Measurements from ENCODE around the gene TIMP2. TPM values are rescaled to one million over a fixed set of nuclear protein-coding genes. Genes with fewer than 3 reads are reported as not detected.

The TIMP2 gene
- total and polyA plus RNA-seq, 2 donors from 2014 or later: 72.1 to 172 TPM

GRCh38 chr17:78960928-78961327 lies 35.7 kb upstream of the TIMP2 start:
- Histone ChIP-seq H3K4me3 (ENCODE audit: low read length in 3 of 3) (no peak overlapping the region), H3K9me3 (ENCODE audit: control insufficient read depth in 2 of 3, insufficient read depth in 1 of 3, low read length in 3 of 3) (no peaks in the 10 kb centered on the region), H3K9ac (ENCODE audit: low read length in 3 of 3) (no peak overlapping the region), H3K27ac (ENCODE audit: low read depth in 2 of 2, low read length in 2 of 2) (no peak overlapping the region), H3K27me3 (ENCODE audit: control insufficient read depth, insufficient read depth, low read length) (no peaks in the 10 kb centered on the region), H3K4me1 (ENCODE audit: control insufficient read depth in 2 of 3, insufficient read depth in 2 of 3, low read depth in 1 of 3, low read length in 3 of 3) (peaks cover 0 to 3% (median 0%) of the 10 kb centered on the region in 3 donors), H3K36me3 (ENCODE audit: control insufficient read depth in 2 of 3, insufficient read depth in 3 of 3, low read length in 3 of 3) (no peaks in the 10 kb centered on the region)
- TF ChIP-seq CTCF (IDR thresholded peaks at IDR 0.05; ENCODE audit: borderline replicate concordance, extremely low read depth, insufficient read depth): no peak
- FAIRE-seq (no peak), DNase-seq (peak in 1 of 5 donors; percentile 31)
- intact Hi-C loops (cut with DNase I): no loop called here

- DNase-seq: peak in 1 of 5 donors; percentile 19
- Histone ChIP-seq H3K9me3 (ENCODE audit: control insufficient read depth in 2 of 3, insufficient read depth in 1 of 3, low read length in 3 of 3) (no peaks in the 10 kb centered on the region), H3K9ac (ENCODE audit: low read length in 3 of 3) (no peak overlapping the region), H3K4me1 (ENCODE audit: control insufficient read depth in 2 of 3, insufficient read depth in 2 of 3, low read depth in 1 of 3, low read length in 3 of 3) (peaks cover 0 to 3% (median 0%) of the 10 kb centered on the region in 3 donors), H3K4me3 (ENCODE audit: low read length in 3 of 3) (no peak overlapping the region), H3K27ac (ENCODE audit: low read depth in 2 of 2, low read length in 2 of 2) (no peak overlapping the region), H3K27me3 (ENCODE audit: control insufficient read depth, insufficient read depth, low read length) (no peaks in the 10 kb centered on the region), H3K36me3 (ENCODE audit: control insufficient read depth in 2 of 3, insufficient read depth in 3 of 3, low read length in 3 of 3) (no peaks in the 10 kb centered on the region)
- TF ChIP-seq CTCF (IDR thresholded peaks at IDR 0.05; ENCODE audit: borderline replicate concordance, extremely low read depth, insufficient read depth): no peak
- intact Hi-C loops (cut with DNase I): no loop called here
- FAIRE-seq: no peak
Measured at GRCh38 chr17:78959803-78960202, 34.6 kb upstream of the TIMP2 start.

GRCh38 chr17:78958641-78959127 lies 33.5 kb upstream of the TIMP2 start:
- intact Hi-C loops (cut with DNase I): no loop called here
- Histone ChIP-seq H3K36me3 (ENCODE audit: control insufficient read depth in 2 of 3, insufficient read depth in 3 of 3, low read length in 3 of 3) (no peaks in the 10 kb centered on the region), H3K27ac (ENCODE audit: low read depth in 2 of 2, low read length in 2 of 2) (no peak overlapping the region), H3K4me1 (ENCODE audit: control insufficient read depth in 2 of 3, insufficient read depth in 2 of 3, low read depth in 1 of 3, low read length in 3 of 3) (peaks cover 0 to 3% (median 0%) of the 10 kb centered on the region in 3 donors), H3K27me3 (ENCODE audit: control insufficient read depth, insufficient read depth, low read length) (no peaks in the 10 kb centered on the region), H3K4me3 (ENCODE audit: low read length in 3 of 3) (no peak overlapping the region), H3K9ac (ENCODE audit: low read length in 3 of 3) (no peak overlapping the region), H3K9me3 (ENCODE audit: control insufficient read depth in 2 of 3, insufficient read depth in 1 of 3, low read length in 3 of 3) (no peaks in the 10 kb centered on the region)
- DNase-seq: no peak
- TF ChIP-seq CTCF (IDR thresholded peaks at IDR 0.05; ENCODE audit: borderline replicate concordance, extremely low read depth, insufficient read depth): no peak
- FAIRE-seq: no peak

GRCh38 chr17:78957128-78957527 lies 31.9 kb upstream of the TIMP2 start:
- H3K4me3 ChIP-seq (ENCODE audit: low read length in 3 of 3): no peak overlapping the region

More at GRCh38 chr17:78957128-78957527, 31.9 kb upstream of the TIMP2 start:
- H3K4me1 ChIP-seq (ENCODE audit: control insufficient read depth in 2 of 3, insufficient read depth in 2 of 3, low read depth in 1 of 3, low read length in 3 of 3): peaks cover 0 to 1% (median 0%) of the 10 kb centered on the region in 3 donors
- intact Hi-C loops (cut with DNase I): no loop called here
- DNase-seq (peak in 1 of 5 donors; percentile 36), FAIRE-seq (no peak)
- no peaks in the 10 kb centered on the region for H3K27me3 ChIP-seq (ENCODE audit: control insufficient read depth, insufficient read depth, low read length)
- H3K36me3 ChIP-seq (ENCODE audit: control insufficient read depth in 2 of 3, insufficient read depth in 3 of 3, low read length in 3 of 3): no peaks in the 10 kb centered on the region
- no peak overlapping the region for H3K27ac ChIP-seq (ENCODE audit: low read depth in 2 of 2, low read length in 2 of 2)
- no peaks in the 10 kb centered on the region for H3K9me3 ChIP-seq (ENCODE audit: control insufficient read depth in 2 of 3, insufficient read depth in 1 of 3, low read length in 3 of 3)
- TF ChIP-seq CTCF (IDR thresholded peaks at IDR 0.05; ENCODE audit: borderline replicate concordance, extremely low read depth, insufficient read depth): no peak
- H3K9ac ChIP-seq (ENCODE audit: low read length in 3 of 3): no peak overlapping the region

All from kidney (tissue), 14 donors.